Testis (tissue), 2 donors: Measurements from ENCODE around the gene ANKRD53.

Experiments
- POLR2A ChIP-seq: fragments of 450-650 bp; IDR thresholded peaks from one replicate; pipeline ENCODE4 v1.6.1; 2017; ENCODE audit warnings: antibody characterized with exemption, mild to moderate bottlenecking, moderate library complexity
- TF ChIP-seq, protein P1 (sequence below), 3 experiments: fragments of 450-650 bp in 2 of 3; fragments of 200-600 bp in 1 of 3; sonication (generic) in 1 of 3; IDR thresholded peaks; one replicate each; pipeline ENCODE4 v1.5.1; 2016 to 2019; ENCODE audit warnings: antibody characterized with exemption in 3 of 3, mild to moderate bottlenecking in 2 of 3, moderate library complexity in 1 of 3

DNA sequence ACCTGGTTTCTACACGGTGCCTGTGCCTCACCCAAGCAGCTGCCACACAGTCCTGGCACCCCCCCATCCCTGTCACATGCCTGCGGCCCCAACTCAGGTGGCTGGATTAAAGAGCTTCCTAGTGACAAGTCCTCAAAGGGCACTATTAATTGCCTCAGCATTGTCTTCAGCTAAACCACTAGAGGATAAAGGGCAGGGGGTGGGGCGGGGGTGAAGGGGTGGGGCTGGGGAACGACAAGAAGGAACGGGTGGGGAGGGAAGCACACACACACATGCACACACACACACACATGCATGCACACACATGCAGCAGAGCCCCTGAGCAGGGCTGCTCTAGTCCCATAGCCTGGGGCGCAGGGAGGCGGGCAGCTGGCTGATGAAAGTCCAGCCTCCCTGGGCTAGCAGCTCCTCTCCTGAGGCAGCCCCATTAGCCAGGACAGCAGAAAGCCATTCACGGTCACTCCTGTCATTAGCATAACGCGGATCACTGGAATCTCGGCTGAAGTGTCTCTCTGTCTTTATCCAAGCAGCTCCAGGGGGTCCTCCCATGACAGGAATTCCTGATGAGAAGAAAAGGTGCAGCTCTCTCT is 23.6 kb downstream of the ANKRD53 start:
- no peak for TF ChIP-seq POLR2A
- TF ChIP-seq, protein P1, sequence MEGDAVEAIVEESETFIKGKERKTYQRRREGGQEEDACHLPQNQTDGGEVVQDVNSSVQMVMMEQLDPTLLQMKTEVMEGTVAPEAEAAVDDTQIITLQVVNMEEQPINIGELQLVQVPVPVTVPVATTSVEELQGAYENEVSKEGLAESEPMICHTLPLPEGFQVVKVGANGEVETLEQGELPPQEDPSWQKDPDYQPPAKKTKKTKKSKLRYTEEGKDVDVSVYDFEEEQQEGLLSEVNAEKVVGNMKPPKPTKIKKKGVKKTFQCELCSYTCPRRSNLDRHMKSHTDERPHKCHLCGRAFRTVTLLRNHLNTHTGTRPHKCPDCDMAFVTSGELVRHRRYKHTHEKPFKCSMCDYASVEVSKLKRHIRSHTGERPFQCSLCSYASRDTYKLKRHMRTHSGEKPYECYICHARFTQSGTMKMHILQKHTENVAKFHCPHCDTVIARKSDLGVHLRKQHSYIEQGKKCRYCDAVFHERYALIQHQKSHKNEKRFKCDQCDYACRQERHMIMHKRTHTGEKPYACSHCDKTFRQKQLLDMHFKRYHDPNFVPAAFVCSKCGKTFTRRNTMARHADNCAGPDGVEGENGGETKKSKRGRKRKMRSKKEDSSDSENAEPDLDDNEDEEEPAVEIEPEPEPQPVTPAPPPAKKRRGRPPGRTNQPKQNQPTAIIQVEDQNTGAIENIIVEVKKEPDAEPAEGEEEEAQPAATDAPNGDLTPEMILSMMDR (IDR thresholded peaks at IDR 0.05) = no peak
